HG03469 (cell line): ENCODE data around the gene FXYD2.

ENCODE experiments used
- ATAC-seq: cut with Tn5 transposase; IDR thresholded peaks from one replicate; pipeline ENCODE4 v1.9.1; 2021; ENCODE audit warnings: mild to moderate bottlenecking, moderate library complexity, moderate number of reproducible peaks; ENCODE audit not compliant: unreplicated experiment

FXYD2 gene

DNA sequence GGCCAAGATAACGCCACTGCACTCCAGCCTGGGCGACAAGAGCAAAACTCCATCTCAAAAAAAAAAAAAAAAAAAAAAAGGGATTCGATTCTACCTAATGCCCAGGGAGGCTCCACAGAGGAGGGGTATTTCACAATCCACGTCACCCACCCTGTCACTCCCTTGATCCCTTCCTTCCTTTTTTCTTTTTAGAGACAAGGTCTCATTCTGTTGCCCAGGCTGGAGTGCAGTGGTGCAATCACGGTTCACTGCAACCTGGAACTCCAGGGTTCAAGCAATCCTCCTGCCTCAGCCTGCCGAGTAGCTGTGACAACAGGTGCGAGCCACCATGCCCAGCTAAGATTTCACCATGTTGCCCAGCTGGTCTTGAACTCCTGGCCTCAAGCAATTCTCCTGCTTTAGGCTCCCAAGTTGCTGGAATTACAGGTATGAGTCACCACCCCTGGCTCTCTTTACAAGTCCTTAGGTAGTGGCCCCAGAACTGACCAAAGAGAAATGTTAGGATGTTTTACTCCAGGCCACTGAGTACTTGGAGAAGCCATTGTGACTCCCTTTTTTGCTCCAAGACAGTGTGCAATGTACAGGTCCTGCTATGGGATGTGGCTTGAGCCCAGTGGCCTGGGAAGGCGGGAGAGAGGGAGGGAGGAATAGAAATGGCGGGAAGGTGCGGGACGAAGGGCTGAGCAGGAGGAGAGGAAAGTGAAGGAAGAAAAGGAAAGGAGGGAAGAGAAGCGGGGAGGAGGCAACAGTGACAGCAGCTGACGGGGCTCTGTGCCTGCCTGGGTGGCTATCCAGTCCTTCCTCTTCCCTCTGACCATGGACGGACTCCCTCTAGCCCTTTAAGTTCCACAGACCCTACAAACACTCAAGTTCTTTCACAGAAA lies 11.8 kb upstream of the FXYD2 start:
- ATAC-seq = no peak

DNA sequence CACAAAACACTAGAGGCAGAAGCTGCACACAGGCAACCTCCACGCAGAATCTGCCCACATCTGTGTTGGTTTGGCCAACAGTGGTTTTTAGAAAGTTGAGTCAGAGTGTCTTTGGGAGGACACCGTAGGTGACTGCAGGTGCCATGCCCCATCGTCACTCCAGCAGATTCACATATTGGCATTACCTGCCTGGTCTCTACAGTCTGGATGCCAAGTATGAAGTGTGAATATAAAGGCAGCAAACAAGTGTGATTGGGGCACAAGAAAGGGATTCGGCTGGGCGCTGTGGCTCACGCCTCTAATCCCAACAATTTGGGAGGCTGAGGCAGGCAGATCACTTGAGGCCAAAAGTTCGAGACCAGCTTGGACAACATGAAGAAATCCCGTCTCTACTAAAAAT lies 11.0 kb upstream of the FXYD2 start:
- ATAC-seq = no peak

DNA sequence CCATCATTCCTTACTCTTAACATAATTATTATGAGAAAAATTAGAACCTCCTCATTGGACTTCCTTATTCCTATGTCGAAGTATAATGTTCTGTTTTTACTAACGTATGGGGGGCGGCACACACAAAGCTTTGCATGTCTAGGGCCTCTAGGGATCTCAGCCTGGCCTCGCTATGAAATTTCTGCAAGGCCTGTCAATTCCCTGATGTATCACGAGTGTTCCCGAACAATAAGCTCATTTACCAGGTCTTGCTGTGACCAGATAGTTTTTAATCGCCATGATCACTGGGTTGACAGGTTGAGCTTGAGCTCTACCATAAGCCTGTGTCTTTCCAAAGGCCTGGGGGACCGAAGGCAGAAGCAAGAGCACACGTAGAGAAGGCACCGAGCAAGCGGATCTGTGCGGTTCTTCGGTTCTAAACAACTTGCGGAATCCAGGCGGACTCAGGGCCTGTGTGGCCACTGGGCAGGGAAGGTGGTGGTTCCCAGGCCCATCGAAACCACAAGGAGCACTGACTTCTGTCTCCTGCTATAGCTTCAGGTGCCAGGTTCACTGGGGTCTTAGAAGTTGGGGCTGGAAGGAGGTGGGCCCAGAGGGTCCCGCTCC lies 10.4 kb upstream of the FXYD2 start:
- ATAC-seq = no peak

DNA sequence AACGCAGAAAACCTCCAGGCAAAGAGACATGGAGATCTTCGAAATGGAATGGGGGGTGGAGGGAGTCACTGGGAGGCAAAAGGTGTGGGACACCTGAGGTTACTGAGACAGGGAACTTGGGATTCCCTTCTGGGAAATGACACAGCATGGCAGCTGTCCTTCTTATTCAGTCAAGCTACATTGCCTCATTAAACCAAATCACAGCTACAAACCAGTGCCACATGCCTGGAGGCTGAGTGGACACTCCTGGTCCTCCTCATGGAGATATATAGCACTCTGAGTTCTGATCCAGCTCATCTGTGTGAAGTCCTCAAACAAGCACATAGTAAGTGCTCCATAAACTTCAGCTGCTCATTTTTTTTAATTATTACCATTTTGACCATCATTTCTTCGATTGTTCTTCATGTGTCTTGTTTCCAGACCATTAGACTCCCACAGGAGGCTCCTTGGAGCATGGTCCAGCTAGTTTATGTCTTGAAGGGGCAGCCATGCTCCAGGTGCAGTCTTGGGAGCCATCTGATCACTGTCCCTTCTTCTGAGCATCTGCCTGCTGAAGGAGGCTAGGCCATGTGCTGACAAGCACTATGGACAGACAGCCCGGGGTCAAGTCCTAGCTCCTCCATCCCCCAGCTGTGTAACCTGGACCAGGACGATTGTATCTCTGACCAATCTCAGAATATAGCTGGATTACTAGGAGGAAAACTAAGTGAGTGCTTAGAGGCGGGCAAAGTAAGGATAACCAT lies 9.7 kb upstream of the FXYD2 start:
- ATAC-seq = no peak

DNA sequence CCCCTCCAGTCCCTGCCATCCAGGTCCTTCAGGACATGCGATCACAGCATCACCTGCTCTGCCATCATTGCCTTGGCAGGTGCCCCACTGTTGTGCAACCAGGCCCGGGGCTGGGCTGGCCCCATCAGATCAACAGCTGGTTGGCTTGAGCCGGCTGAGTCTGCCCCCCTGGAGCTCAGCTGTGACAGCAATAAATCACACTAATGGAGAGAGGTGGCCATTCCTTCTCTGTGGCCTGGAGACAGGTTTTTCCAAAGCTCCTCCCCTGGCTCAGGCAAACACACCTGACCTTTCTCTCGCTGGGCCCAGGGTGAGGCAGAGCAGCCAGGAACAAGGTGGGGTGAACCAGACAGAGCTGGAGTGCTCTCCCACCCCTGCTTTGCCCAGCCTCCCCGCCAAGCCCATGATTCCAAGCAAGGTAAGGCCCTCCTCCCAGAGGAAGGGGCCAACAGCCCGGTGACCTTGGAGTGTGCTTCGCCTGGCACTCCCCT lies 8.9 kb upstream of the FXYD2 start:
- no peak for ATAC-seq

DNA sequence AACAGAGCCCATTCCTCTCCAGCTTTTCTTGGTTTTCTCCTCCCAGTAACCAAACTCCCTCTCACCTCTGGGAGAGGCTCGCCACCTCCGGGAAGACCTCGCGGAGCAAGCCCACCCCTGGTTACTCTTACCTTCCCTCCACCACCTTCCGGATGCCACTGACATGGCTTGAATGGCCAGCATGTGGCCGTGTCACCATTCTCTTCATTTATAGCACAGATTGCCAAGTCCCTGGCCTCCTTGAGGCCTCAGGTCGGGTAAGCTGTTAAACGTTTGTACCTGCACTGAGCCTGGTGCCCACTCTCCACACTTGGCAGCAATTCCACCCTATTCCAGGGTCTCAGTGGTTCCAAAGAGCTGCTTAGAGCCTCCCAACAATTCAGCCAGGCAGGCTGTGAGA lies 8.0 kb upstream of the FXYD2 start:
- no peak for ATAC-seq

DNA sequence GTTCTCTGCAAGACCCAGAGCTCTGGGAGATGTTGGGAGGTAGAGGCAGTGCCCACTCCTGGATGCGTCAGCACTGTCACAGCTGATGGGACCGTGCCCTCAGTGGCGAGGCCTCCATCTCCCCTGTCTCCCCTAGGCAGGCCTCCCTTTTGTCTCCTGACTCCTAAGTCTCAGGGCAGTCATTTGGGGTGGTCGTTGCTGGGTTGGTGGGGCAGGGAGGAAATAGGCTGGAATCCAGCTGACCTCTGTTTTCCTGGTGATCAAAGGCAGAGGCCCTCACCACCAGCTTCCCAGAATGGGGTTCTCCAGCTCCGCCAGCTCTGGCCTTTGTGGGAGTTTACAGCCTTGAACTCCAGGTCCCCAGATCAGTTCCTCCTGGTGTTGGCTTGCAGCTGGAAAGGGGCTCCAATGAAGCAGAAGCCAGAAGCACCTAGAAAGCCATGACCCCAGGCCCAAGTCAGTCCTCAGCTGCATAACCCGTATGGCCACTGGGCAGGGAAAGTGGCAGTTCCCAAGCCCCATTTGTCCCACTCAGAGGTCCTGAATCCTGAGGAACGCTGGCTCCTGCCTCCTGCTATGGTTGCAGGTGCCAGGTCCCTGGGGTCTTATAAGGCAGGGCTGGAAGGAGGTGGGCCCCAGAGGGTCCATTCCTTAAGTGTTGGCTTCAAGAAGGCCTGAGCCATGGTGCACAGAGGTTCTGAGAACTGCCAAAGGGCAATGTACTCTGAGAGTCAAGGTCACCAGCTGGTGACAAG lies 7.3 kb upstream of the FXYD2 start:
- no peak for ATAC-seq

DNA sequence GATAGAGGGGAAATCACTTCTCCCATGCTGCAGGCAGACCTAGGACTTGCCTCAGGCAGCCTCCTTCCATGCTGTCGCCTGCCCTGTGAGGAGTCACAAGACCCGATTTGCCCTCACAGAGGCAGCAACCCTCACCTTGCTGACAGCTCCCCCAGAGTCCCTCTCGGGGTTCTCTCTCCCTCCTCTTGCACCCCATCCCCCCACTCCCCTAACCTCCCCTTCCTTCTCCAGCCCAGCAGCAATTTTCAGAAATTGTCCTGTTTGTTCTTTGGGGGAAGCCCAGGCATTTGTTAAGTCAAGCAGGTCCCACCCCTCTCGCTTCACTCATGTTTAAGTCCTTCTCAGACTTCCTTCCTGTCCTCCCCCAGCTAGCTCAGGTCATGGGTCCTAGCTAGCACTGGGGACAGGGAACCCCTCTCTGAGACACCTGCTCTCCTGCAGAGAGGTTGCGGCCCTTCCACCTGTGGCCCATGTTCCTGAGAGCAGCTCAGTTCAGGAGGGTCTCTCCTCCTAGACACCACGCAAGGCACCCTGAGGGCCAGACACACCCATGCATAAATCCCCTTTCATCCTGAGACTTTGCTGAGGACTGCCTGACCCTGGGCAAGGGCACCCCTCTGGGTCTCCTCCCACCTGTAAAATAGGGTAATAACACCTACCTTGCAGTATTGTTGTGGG lies 6.3 kb upstream of the FXYD2 start:
- no peak for ATAC-seq

DNA sequence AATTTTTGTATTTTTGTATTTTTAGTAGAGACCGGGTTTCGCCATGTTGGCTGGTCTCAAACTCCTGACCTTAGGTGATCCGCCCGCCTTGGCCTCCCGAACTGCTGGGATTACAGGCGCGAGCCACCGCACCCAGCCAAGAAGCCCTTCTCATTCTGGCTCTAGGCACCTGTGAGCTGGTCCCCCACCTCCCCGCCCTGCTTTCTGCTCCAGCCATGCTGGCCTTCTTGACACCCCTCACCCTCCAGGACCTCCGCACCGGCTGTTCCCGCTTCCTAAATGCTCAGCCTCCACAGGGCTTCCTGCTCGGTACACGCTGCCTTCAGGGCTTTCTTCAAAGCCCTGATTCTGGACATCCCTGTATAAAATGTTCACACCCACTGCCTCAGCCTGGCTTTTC lies 5.5 kb upstream of the FXYD2 start:
- ATAC-seq = no peak

DNA sequence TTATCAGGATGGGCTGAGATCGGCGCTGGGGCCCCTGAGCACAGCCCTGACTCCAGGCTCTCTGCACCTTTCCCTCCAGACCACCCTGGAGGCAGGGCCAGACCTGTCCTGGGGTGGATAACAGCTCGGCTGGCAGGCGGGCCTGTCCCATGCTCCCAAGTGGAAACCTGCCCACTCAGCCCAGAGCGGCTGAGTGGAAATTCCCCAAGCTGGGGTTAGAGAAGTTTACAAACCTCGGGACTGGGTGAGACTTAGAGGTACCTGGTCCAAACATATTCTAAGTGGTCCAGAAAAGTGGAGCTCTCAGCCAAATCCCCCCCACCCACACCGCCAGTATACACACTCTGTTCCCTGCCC lies 4.8 kb upstream of the FXYD2 start:
- no peak for ATAC-seq

DNA sequence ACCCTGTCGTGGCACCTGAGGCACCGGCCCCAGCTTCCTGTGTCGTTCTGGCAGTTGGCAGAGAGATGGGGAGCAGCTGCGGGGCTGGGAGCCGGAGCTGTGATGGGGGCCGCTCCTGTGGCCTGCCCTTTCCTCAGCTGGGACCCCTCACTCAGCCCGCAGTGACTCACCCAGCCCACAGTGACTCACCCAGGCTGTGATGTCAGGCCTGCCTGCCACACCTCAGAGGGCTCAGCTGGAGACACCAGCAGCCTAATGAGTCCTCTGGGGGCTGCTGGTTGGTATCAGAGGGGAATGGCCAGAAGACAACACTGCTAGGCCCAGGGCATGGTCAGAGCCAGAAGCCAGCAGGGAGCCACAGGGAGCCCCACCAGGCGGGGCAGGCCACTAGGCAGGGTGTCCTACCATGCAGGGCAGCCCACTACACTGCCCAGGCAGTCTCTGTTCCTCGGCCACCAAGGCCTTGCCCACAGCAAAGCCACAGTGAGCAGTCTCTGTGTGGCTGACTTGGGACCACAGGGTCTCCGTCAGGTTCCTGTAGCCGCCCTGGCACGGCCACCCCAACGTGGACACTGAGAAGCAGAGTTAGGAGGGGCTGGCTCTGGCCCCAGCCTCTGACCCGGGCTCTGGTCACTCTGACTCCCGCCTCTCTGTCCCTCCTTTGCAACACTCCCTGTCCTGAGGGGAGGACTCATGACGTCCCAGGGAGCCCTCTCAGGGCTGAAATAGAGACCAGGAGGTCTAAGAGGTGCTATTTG lies 4.2 kb upstream of the FXYD2 start:
- peak; percentile 65 for ATAC-seq

DNA sequence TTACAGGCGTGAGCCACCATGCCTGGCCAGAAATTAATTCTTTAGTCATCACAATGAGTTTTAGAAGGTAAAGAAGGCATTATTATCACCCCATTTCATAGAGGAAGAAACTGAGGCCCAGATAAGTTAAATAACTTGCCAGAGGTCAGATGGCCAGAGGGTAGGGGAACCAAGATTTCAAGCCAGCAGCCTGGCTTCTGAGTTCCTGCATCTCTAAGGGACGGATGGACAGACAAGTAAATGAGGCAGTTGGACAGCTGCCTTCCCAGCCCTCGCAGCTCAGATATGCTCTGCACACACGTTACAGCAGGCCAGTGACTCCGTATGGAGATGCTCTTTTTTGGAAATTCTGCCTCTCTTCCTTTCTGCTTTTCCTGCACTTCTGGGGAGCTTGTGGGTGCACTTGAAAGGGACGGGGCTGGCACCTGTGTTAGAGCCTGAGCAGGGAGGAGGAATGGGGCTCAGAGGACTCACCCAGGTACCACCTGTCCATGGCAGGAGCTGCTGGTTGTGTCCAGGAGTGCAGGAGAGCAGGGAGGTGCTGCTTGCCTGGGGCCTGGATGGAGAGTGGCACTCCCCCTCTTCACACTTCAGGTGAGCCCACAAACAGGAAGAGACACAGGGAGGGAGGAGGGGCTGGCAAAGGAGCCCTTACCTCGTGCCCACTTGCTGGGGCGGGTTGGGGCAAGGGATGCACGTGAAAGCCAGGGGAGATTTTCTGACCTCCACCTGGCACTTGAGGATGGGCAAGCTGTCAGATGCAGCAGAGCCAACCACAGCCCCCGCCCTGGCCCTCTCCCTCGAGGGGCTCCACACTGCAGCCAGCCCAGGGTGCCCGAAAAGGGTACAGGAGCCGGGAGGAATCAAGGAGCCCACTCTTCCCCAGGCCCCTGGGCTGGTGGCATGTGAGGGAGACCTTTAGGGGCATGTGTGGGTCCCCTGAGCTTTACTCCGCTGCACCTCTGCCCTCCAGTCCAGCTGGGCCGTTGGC lies 3.3 kb upstream of the FXYD2 start:
- ATAC-seq = no peak

DNA sequence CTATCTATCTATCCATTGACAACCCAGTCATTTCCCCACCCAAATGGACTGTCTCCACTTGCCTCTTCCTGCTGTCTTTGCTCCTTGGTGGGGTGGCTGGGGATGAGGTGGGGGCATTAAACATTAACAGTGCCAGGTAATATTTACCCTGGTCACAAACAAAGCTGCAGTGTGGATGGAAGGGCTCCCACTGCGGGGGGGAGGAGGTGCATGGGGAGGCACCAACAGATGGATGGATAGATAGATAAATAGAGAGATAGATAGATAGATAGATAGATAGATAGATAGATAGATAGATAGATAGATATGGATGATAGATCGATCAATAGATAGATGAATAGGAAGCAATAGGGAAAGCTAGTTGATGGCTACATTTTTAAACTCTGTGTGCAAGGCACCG lies 2.3 kb upstream of the FXYD2 start:
- no peak for ATAC-seq

DNA sequence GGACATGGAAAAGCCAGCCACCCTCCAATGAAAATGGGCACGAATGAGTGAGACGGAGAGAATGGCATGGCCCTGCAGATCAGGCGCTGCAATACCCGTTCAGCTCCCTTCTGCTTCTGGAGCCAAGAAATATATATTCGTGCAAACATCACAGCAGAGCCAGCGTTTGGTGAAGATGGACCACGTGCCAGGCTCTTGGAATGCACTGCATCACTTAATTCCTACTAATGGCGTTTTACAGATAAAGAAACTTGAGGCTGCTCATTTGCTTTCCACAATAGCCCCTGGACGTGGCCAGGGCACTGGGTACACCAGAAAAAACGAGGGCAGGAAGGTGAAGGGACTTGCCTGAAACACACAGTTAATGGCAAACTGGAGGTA lies 1.6 kb upstream of the FXYD2 start:
- ATAC-seq = no peak

DNA sequence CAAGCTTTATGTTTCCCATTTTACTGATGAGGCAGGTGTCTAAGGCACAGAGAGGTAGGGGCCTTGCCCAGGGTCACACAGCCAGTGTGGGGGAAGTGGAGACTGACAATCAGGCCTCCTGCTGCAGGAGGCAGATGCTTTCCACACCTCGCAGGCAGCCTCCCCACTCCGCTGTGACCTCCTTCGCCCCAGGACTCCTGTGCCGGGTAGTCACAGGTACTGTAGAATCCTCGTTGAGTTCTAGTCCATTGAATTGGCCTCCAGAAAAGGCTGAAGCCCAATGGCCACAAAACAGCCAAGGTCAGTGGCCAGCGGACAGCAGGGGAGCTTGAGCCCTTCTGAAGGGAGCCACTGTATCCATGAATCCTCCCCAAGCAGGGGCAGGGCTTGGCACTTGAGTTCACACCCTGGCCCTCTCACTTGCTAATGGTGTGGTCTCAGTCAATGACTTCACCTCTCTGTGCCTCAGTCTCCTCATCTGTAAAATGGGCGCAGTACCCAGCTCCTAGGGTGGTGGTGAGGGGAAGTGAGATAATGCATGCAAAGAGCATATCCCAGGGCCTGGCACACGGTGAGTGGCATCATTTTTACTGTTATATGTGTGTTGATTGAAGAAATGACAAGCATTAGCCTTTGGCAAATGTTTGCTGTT lies 1.1 kb upstream of the FXYD2 start:
- no peak for ATAC-seq

DNA sequence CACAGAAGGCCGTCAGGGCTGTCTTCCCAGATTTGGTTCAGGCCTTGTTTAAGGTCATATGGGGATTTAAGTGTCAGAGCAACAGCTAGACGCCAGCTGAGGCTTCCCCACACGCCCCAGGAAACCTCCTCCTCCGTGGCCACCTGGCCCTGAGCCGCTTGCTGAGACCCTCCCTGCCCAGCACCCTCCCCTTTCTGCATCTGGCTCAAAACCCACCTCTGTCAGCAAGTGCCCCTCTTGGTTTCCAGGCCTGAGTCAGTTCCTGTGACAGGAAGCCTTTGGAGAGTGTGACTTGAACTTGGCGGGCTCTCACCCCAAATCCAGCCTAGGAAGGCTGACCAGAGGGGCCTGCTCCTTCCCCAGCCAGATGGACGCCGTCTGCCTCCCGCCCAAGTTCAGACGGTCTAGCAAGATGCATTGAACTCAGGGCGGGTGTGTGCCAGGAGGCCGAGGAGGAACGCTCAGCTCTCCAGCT lies 561 bp downstream of the FXYD2 start:
- no peak for ATAC-seq

DNA sequence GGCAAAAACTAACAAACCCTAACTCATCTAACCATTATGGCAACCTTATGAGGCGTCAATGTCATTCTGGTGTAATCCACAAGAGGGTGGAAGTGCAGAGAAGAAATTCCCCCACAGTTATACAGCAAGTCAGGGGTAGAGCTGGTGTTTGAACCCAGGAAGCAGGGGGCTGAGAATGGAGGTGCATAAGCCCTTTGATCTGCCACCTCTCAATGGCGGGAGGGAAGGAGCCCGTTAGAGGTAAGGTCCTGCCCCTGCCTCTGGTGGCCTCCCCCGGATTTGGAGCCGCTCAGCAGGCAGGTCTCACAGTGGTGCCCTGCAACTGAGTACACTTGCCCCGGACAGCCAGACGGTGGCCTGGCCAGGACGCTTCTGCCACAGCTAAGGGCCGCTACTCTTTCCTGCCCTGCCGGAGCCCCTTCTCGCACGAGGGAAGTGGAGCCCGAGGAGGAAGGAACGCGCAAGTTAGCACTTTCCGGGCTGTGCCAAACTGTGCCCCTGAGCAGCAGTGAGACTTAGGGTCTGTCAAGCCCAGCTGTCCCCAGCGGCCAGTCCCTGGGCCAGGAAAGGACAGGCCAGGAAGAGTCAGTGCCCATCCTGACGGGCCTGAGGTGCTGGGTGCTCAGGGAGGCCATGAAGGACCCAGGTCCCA lies 1.1 kb downstream of the FXYD2 start:
- no peak for ATAC-seq
